HG03439 (cell line): ENCODE results near the gene CNTN5.
"Not testable (repeated sequence)": the region's sequence is repeated elsewhere in the genome, so short reads cannot be mapped to it uniquely, and the experiment has no call there.

ENCODE experiments used
- ATAC-seq: cut with Tn5 transposase; IDR thresholded peaks from one replicate; pipeline ENCODE4 v1.9.1; 2021; ENCODE audit warnings: mild to moderate bottlenecking, moderate library complexity; ENCODE audit not compliant: unreplicated experiment

Gene CNTN5

DNA sequence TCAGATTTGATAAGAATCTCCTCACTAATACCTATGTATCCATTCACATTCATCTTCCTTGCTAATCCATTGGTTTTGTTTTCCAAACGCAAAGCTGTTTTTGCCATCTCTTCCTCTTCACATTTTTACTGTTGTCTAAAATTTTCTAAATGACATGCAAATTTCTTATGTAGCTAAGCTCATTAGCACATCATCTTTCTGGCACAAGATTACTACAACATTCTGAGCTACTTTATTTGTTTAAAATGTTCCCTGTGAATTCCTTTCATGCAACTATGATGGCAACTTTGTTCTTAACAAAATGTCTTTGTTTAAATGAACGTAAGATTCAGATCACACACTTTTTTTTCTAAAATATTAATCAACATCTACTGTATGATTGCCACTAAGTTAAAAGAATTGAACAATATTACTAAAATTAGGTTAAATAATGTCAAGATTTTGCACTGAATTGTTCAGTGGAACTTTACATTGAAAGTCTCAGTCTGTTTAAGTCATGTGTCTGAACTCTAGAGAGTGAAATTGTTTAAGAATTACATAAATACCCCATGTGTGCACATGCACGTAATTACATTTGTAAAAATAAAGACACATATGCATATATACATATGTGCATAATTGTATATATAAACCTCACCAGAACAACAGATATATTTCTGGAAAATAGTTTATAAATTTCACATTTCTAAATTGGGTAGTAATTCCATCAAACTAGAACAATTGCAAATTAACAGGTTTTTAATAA lies 688.4 kb downstream of the CNTN5 start:
- ATAC-seq: no peak

- no peak for ATAC-seq
Measured at GRCh38 chr11:99716302-99716701, 695.6 kb downstream of the CNTN5 start.

GRCh38 chr11:99718291-99718690 lies 697.5 kb downstream of the CNTN5 start:
- no peak for ATAC-seq

DNA sequence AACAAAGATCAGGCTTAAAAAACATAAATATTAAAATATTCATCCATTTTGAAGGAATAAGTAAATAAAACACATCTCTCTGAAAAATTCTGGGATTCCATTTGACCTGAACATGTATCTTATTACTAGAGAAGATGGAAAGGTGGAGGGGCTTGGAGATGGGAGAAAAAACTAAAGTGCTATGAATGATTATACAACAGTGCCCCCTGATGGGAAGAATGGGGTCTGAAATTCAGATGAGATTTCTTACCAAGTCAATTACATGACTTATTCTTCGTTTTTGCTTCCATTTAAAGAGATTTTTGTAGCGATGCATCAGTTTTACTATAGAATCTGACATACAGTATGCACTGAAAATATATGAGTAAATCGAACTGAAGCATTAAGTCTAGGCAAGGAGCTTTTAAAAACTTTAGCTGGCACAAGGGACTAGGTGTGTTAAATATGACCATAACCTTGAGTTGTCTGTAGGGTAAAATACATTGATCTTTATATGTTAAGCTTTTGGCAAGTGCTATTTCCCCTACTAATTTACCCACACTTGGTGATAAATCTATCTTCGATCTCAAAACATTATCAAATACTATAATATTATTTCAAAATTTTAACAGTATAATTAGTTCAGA lies 718.8 kb downstream of the CNTN5 start:
- no peak for ATAC-seq

GRCh38 chr11:99742501-99742900 lies 721.8 kb downstream of the CNTN5 start:
- no peak for ATAC-seq

- ATAC-seq: no peak
Measured at GRCh38 chr11:99759787-99760186, 739.0 kb downstream of the CNTN5 start.

- ATAC-seq: no peak
Measured at GRCh38 chr11:99766811-99767210, 746.1 kb downstream of the CNTN5 start.

GRCh38 chr11:99773646-99774045 lies 752.9 kb downstream of the CNTN5 start:
- no peak for ATAC-seq

- ATAC-seq: no peak
Measured at GRCh38 chr11:99781074-99781473, 760.3 kb downstream of the CNTN5 start.

DNA sequence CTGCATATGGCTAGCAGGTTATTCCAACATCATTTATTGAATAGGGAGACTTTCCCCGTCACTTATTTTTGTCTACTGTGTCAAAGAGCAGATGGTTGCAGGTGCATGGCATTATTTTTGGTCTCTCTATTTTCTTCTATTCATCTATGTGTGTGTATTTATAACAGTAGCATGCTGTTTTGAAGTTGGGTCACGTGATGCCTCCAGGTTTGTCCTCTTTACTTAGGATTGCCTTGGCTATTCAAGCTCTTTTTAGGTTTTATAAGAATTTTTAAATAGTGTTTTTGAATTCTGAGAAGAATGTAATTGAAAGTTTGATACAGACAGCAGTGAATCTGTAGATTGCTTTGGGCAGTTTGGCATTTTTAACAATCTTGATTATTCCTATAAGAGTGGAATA lies 770.6 kb downstream of the CNTN5 start:
- no peak for ATAC-seq

DNA sequence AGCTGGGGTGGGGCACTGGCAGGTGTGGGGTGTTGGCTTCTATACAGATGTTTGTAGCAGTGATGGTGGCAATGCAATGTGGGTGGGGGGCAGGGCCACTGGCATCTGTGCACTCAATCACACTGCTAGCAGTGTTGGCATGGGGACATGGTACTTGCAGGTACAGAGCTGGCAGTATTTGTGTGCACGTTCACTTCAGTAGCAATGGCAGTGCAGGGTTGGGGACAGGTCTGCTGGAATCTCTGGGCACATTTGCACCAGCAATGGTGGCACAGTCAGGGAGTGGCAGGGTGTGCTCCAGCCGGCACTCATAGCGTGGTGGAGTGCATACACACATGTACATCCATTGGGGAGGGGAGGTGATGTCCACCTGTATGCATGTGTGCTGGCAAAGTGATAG lies 775.2 kb downstream of the CNTN5 start:
- ATAC-seq: no peak

DNA sequence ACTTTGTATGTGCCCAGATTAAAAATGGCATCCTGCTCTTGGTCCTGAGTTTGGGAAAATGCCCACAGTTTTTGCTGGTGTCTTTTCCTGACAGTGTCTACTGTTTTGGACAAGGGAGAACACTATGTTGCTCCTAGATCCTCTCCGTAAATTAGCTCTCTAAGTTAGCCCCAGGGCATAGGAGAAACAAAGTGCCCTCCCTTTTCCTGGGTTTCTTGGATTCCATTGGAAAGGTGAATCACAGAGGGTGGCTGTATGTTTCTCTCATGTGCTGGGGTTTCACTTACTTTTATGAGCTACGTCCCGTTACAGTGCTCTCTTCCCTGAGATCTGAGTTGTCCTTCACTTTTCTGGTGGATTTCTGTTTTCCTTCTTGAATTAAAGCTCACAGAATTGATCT lies 782.8 kb downstream of the CNTN5 start:
- ATAC-seq: no peak

- no peak for ATAC-seq
Measured at GRCh38 chr11:99812516-99812915, 791.8 kb downstream of the CNTN5 start.

DNA sequence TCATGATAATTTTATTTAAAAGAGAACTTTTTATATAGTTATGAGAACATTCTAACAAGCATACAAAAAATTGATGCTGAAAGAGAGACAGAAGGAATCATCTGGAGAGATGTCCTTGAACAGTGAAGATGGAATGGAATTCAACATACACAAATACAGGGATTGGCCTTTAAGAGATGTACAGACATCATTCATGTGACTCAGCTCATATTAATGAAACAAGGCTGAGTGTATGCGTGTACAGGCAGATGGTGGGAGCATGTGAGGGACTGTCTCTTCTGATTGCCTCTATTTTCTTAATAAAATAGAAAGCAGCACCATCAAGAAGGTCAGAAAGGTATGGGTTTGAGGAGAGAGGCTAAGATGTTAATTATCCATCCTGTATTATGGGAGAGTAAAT lies 793.3 kb downstream of the CNTN5 start:
- no peak for ATAC-seq

DNA sequence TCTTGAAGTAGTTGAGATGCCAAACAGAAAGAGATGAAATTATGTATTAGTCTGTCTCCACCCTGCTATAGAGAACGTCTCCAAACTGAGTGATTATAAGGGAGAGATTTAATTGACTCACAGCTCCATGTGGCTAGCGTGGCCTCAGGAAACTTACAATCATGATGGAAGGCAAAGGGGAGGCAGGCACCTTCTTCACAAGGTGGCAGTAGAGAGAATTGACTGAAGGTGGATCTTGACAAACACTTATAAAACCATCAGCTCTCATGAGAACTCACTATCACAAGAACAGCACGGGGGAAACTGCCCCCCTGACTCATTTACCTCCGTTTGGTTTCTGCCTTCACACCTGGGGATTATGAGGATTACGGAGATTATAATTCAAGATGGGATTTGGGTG lies 794.0 kb downstream of the CNTN5 start:
- no peak for ATAC-seq

DNA sequence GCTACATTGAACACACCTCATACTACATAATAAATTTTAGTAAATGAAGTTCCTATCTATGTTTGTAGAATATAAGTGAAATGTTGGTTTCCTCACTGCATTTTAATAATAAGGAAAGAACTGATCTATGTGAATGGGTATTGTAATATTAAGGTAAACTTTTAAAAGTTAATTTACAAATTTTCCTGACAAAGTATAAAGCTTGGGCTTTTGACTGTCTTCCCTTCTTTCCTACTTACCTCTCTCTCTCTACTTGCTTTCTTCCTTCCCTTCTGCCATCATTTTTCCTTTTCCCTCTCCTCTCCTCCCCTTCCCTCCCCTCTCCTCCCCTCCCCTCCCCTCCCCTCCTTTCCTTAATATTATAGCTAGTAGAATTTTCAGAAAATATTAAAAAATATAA lies 798.2 kb downstream of the CNTN5 start:
- ATAC-seq: no peak

- no peak for ATAC-seq
Measured at GRCh38 chr11:99822846-99823565, 802.3 kb downstream of the CNTN5 start.

DNA sequence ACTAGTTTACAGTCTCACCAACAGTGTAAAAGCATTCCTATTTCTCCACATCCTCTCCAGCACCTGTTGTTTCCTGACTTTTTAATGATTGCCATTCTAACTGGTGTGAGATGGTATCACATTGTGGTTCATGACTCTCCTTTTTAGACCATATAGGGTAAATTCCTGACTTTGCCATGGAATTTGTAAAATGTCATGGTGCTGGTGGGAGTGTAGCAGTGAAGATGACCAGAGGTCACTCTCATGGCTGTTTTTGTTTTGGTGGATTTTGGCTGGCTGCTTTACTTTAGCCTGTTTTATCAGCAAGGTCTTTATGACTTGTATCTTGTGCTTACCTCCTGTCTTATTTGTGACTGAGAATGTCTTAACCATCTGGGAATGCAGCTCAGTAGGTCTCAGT lies 816.0 kb downstream of the CNTN5 start:
- not testable (repeated sequence) for ATAC-seq

GRCh38 chr11:99841885-99842284 lies 821.1 kb downstream of the CNTN5 start:
- no peak for ATAC-seq

GRCh38 chr11:99865951-99866350 lies 845.2 kb downstream of the CNTN5 start:
- ATAC-seq: no peak

DNA sequence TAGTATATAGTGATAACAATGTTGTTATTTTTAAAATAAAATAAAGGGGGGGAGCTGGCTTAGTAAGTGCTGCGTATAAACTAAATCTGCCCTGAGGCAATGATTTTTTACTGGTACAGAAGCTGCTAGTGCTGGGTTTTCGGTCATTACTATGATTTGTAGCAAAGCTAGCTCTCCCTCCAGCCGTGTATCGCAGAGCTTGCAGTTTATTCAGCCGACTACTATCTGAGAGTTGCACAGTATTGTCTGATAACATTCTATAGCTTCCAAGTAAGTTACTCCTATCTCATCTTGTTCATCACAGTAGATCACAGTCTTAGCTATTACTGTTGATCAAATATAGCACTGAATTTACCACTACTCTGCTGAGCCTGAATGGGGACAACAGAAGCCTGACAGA lies 860.9 kb downstream of the CNTN5 start:
- no peak for ATAC-seq

GRCh38 chr11:99884750-99885149 lies 864.0 kb downstream of the CNTN5 start:
- ATAC-seq: no peak
